Loucy (cell line): ENCODE results near the gene PAN3.

Experiments used
- H2AFZ ChIP-seq: fragments of 200-600 bp; sonication (generic); 2 replicates; pipeline ENCODE4 v1.6.0; 2016; ENCODE audit warnings: antibody characterized with exemption, mild to moderate bottlenecking, low read length, moderate library complexity
- H3F3A ChIP-seq: fragments of 200-600 bp; 2 replicates; pipeline ENCODE4 v1.6.0; 2016; ENCODE audit warnings: antibody characterized with exemption, low read depth, mild to moderate bottlenecking
- H3K27me3 ChIP-seq: fragments of 200-600 bp; sonication (generic); 2 replicates; pipeline ENCODE4 v1.6.1; 2014; ENCODE audit warnings: low read length, mild to moderate bottlenecking; ENCODE audit not compliant: insufficient read depth, poor library complexity, severe bottlenecking
- H3K36me3 ChIP-seq: fragments of 200-600 bp; sonication (generic); 2 replicates; pipeline ENCODE4 v1.6.1; 2016; ENCODE audit warnings: low read length; ENCODE audit not compliant: insufficient read depth
- H3K4me1 ChIP-seq: fragments of 200-600 bp; sonication (generic); 2 replicates; pipeline ENCODE4 v1.5.1; 2014; ENCODE audit warnings: low read length, mild to moderate bottlenecking; ENCODE audit not compliant: insufficient read depth, poor library complexity, severe bottlenecking
- H3K4me2 ChIP-seq: fragments of 200-600 bp; sonication (generic); 2 replicates; pipeline ENCODE4 v1.6.0; 2014; ENCODE audit warnings: antibody characterized with exemption, low read length, low read depth, mild to moderate bottlenecking; ENCODE audit not compliant: poor library complexity, severe bottlenecking
- H3K4me3 ChIP-seq: fragments of 200-600 bp; sonication (generic); 2 replicates; pipeline ENCODE4 v1.5.1; 2014; ENCODE audit warnings: low read length, mild to moderate bottlenecking, mixed read lengths; ENCODE audit not compliant: poor library complexity, severe bottlenecking
- H3K79me2 ChIP-seq: fragments of 200-600 bp; sonication (generic); 2 replicates; pipeline ENCODE4 v1.6.1; 2014; ENCODE audit warnings: low read length; ENCODE audit not compliant: insufficient read depth
- H3K9ac ChIP-seq: fragments of 200-600 bp; sonication (generic); 2 replicates; pipeline ENCODE4 v1.6.0; 2014; ENCODE audit warnings: mild to moderate bottlenecking, low read depth, low read length, moderate library complexity; ENCODE audit not compliant: poor library complexity, severe bottlenecking
- H3K9me2 ChIP-seq: fragments of 200-600 bp; sonication (generic); replicated peaks from 2 replicates; pipeline ENCODE4 v1.6.1; 2016; ENCODE audit warnings: low read depth, low read length, mixed read lengths
- H3K9me3 ChIP-seq: fragments of 200-600 bp; sonication (generic); 2 replicates; pipeline ENCODE4 v1.6.1; 2014; ENCODE audit warnings: mild to moderate bottlenecking, antibody characterized with exemption, low read length, low read depth; ENCODE audit not compliant: insufficient read depth
- H4K20me1 ChIP-seq: fragments of 200-600 bp; sonication (generic); 2 replicates; pipeline ENCODE4 v1.6.0; 2014; ENCODE audit warnings: antibody characterized with exemption, low read length, mild to moderate bottlenecking; ENCODE audit not compliant: insufficient read depth, poor library complexity, severe bottlenecking
- EZH2phosphoT487 ChIP-seq: fragments of 200-600 bp; IDR thresholded peaks from 2 replicates; pipeline ENCODE4 v1.6.1; 2018; ENCODE audit warnings: antibody characterized with exemption, mild to moderate bottlenecking, moderate library complexity, borderline replicate concordance
- TF ChIP-seq, protein P1 (sequence below): fragments of 200-600 bp; sonication (generic); conservative IDR thresholded peaks from 2 replicates; pipeline ENCODE4 v1.5.1; 2014; ENCODE audit warnings: mild to moderate bottlenecking, antibody characterized with exemption, low read length

The PAN3 gene

GRCh38 chr13:28219408-28220099, 81.2 kb downstream of the PAN3 start:
- H3K9me3 ChIP-seq: no peaks in the 10 kb centered on the region

DNA sequence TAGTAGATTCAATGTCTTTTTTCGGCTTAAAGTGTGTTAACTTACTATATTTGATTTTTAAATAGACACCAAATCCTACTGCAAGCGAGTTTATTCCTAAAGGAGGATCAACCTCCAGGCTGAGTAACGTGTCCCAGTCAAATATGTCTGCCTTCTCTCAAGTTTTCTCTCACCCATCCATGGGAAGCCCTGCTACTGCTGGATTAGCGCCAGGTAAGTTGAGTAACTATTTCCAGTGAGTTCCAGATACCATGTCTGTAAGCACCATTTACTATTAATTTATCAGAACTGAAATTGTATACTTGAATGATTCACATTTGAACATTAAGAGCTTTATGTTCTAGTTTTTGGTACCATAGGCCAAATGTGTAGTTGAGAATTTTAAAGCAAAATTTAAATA, 81.8 kb downstream of the PAN3 start:
- H3K9me2 ChIP-seq: no peaks in the 10 kb centered on the region
- no peaks in the 10 kb centered on the region for H3K4me1 ChIP-seq
- TF ChIP-seq EZH2phosphoT487: no peak
- TF ChIP-seq, protein P1, sequence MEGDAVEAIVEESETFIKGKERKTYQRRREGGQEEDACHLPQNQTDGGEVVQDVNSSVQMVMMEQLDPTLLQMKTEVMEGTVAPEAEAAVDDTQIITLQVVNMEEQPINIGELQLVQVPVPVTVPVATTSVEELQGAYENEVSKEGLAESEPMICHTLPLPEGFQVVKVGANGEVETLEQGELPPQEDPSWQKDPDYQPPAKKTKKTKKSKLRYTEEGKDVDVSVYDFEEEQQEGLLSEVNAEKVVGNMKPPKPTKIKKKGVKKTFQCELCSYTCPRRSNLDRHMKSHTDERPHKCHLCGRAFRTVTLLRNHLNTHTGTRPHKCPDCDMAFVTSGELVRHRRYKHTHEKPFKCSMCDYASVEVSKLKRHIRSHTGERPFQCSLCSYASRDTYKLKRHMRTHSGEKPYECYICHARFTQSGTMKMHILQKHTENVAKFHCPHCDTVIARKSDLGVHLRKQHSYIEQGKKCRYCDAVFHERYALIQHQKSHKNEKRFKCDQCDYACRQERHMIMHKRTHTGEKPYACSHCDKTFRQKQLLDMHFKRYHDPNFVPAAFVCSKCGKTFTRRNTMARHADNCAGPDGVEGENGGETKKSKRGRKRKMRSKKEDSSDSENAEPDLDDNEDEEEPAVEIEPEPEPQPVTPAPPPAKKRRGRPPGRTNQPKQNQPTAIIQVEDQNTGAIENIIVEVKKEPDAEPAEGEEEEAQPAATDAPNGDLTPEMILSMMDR: no peak
- no peak overlapping the region for H3K4me3 ChIP-seq
- peaks cover 27% of the 10 kb centered on the region for H3K36me3 ChIP-seq
- H3K9me3 ChIP-seq: no peaks in the 10 kb centered on the region
- no peaks in the 10 kb centered on the region; the same call in 1 of the 2 replicates for H3K79me2 ChIP-seq
- H4K20me1 ChIP-seq: no peaks in the 10 kb centered on the region
- no peaks in the 10 kb centered on the region for H3F3A ChIP-seq
- no peak overlapping the region for H2AFZ ChIP-seq
- H3K4me2 ChIP-seq: no peak overlapping the region
- H3K9ac ChIP-seq: no peak overlapping the region
- H3K27me3 ChIP-seq: no peaks in the 10 kb centered on the region

More at GRCh38 chr13:28219408-28220099, 81.2 kb downstream of the PAN3 start:
- TF ChIP-seq EZH2phosphoT487: no peak
- TF ChIP-seq, protein P1: no peak
- H3K9me2 ChIP-seq: no peaks in the 10 kb centered on the region
- H4K20me1 ChIP-seq: no peaks in the 10 kb centered on the region
- H3K4me2 ChIP-seq: no peak overlapping the region
- H3F3A ChIP-seq: no peaks in the 10 kb centered on the region
- peaks cover 33% of the 10 kb centered on the region for H3K36me3 ChIP-seq
- no peak overlapping the region for H3K9ac ChIP-seq
- no peaks in the 10 kb centered on the region for H3K4me1 ChIP-seq
- no peaks in the 10 kb centered on the region; the same call in 1 of the 2 replicates for H3K79me2 ChIP-seq
- no peak overlapping the region for H2AFZ ChIP-seq
- H3K4me3 ChIP-seq: no peak overlapping the region
- no peaks in the 10 kb centered on the region for H3K27me3 ChIP-seq

DNA sequence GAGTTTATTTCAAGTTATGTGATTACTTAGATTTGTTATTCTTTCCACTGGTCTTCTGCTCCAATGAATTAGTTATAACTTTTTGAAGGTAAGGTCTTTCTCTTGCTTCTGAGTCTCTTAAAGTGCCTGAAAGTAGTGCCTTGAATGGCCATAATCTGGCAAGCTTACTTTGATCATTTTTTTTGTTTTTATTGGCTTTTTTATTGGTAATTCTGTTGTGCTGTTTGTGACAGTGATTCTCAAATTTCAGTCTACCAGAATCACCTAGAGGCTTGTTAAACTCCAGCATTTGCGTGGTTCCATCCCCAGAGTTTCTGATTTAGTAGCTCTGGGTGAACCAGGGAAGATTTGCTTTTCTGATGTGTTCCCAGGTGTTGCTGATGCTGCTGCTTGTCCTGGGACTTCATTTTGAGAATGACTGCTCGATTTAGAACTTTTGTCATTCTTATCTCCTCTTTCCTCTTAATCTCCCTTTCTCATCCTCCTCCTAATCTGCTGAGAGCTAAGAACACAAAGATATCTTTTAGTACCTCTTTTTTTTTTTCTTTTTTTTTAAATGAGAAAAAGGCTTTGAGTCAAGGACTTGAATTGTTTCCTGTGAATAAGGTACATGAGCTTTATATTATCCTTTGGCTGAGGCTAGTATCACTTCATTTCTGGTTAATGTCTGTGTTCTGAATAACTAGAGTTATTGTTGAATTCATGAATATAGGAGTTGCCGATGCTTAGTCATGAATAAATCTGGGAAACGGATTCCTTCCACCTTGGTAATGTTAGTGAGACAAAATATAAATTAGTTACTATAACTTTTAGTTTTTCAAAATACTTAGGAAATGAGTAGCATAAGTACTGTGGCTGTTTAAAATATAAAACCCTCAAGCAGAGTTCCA, 91.4 kb downstream of the PAN3 start:
- H3K4me3 ChIP-seq: no peak overlapping the region
- no peaks in the 10 kb centered on the region for H3K79me2 ChIP-seq
- peaks cover 20% of the 10 kb centered on the region for H3K36me3 ChIP-seq
- H3K27me3 ChIP-seq: no peaks in the 10 kb centered on the region
- H3K4me1 ChIP-seq: no peaks in the 10 kb centered on the region
- no peak overlapping the region for H3K9ac ChIP-seq
- H3K9me2 ChIP-seq: no peaks in the 10 kb centered on the region
- no peak for TF ChIP-seq EZH2phosphoT487
- no peaks in the 10 kb centered on the region for H3F3A ChIP-seq
- no peak overlapping the region for H2AFZ ChIP-seq
- no peaks in the 10 kb centered on the region for H4K20me1 ChIP-seq
- no peak overlapping the region for H3K4me2 ChIP-seq
- no peaks in the 10 kb centered on the region for H3K9me3 ChIP-seq
